AML-193 (cell line): Measurements from ENCODE around the gene RIPOR2.
"Not testable (repeated sequence)": the region's sequence is repeated elsewhere in the genome, so short reads cannot be mapped to it uniquely, and the experiment has no call there.

Experiments used
- DNase-seq, 2 experiments: peaks; one replicate each; lab custom pipeline; 2025; lab: John Stamatoyannopoulos, UW

Gene RIPOR2

GRCh38 chr6:24925661-24926060, 10.1 kb downstream of the RIPOR2 start:
- DNase-seq: no peak

- peak; percentile 83 to 84 for DNase-seq
Observed at GRCh38 chr6:24924580-24925356, 11.0 kb downstream of the RIPOR2 start.

GRCh38 chr6:24923885-24924401, 11.8 kb downstream of the RIPOR2 start:
- no peak for DNase-seq

GRCh38 chr6:24922814-24923213, 12.9 kb downstream of the RIPOR2 start:
- DNase-seq: no peak

GRCh38 chr6:24922170-24922569, 13.6 kb downstream of the RIPOR2 start:
- peak; percentile 15 to 40 for DNase-seq

- DNase-seq: no peak
Observed at GRCh38 chr6:24920136-24920535, 15.6 kb downstream of the RIPOR2 start.

- no peak for DNase-seq
Observed at GRCh38 chr6:24919056-24919892, 16.5 kb downstream of the RIPOR2 start.

- no peak for DNase-seq
Observed at GRCh38 chr6:24918641-24919055, 17.1 kb downstream of the RIPOR2 start.

- no peak for DNase-seq
Observed at GRCh38 chr6:24916496-24916895, 19.3 kb downstream of the RIPOR2 start.

GRCh38 chr6:24915641-24916040, 20.1 kb downstream of the RIPOR2 start:
- no peak for DNase-seq

GRCh38 chr6:24914082-24914481, 21.7 kb downstream of the RIPOR2 start:
- not testable (repeated sequence) for DNase-seq

- DNase-seq: no peak
Observed at GRCh38 chr6:24911796-24912382, 23.9 kb downstream of the RIPOR2 start.

GRCh38 chr6:24910961-24911725, 24.6 kb downstream of the RIPOR2 start:
- DNase-seq: no peak

- DNase-seq: no peak
Observed at GRCh38 chr6:24910331-24910960, 25.3 kb downstream of the RIPOR2 start.

GRCh38 chr6:24909241-24910216, 26.2 kb downstream of the RIPOR2 start:
- no peak for DNase-seq

GRCh38 chr6:24908650-24909035, 27.1 kb downstream of the RIPOR2 start:
- no peak for DNase-seq

- no peak for DNase-seq
Observed at GRCh38 chr6:24907919-24908649, 27.7 kb downstream of the RIPOR2 start.

- no peak for DNase-seq
Observed at GRCh38 chr6:24906314-24906713, 29.4 kb downstream of the RIPOR2 start.

- no peak for DNase-seq
Observed at GRCh38 chr6:24905483-24905882, 30.3 kb downstream of the RIPOR2 start.
